Activated CD4-positive, alpha-beta T cell treated with anti-CD3 and anti-CD28 coated beads, Interleukin-2, Interleukin-6, amounts not matched to agents 100 ng/mL and 50 ng/mL, durations not matched to agents 16 hours and 8 hours (primary cell): ENCODE results near the gene ELAVL3.
"Not testable (repeated sequence)": the region's sequence is repeated elsewhere in the genome, so short reads cannot be mapped to it uniquely, and the experiment has no call there.

Experiments
- DNase-seq: peaks from one replicate; pipeline ENCODE4 v3.0.0-alpha.2; 2020

ELAVL3 gene

DNA sequence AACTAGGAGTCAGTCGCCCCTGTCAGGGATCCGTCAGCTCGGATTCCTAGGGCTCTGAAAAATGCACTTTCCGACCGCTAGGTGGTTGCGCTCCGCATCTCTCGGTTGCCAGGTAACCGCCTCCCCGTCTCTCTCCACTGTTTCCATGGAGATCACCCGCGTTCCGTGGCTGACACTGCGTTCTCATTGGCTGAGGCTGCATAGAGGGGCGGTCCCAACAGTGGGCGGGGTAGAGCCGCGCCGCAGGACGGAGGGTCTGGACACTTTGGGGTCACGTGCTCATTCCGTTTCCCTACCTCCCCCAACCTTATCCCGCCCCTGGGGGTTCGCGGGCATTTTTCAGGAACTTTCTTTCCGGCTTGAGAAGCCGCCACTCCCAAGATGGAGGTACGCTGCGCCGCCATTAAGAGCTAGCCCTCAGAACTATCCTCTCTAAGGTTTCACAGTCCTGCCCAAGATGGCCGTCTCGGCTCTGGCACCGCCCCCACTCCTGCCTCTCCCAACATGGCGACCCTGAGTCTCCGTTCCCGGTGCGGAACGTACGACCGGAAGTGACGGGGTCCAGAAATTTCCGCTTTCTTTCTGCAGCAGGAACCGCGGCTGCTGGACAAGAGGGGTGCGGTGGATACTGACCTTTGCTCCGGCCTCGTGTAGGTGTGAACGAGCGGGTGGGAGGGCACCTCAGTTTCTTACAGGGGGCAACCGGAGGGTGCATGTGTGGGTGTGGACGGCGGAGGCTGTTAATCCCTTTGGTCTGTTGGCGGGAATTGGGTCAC lies 45.6 kb downstream of the ELAVL3 start, which contains the start of the genes ODAD3 and PRKCSH:
Gene ODAD3 (minus strand): TSS at position 65 of the 776 bp plus-strand sequence. CDS start 105 bp downstream, outside the sequence.
Gene PRKCSH (plus strand): TSS at position 579 of the 776 bp plus-strand sequence. CDS start 483 bp downstream, outside the sequence.
- peak; percentile 100 for DNase-seq

DNA sequence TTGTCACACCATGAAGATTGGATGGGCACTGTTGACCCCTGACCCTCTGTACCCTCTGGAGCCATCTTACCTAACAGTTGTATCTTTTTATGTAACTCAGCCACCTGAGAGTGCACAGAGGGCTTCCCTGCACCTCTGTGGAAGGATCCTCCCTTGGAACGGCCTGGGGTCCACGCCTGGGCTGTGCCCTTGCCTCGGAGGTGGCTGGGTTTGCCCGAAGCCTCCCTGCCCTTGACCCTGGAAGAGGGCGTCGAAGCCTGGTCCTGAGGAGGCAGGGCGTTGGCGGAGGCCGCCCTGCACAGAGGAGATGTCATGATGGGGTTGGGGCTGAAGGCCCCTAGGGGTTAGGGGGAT lies 46.2 kb downstream of the ELAVL3 start:
- DNase-seq = no peak

DNA sequence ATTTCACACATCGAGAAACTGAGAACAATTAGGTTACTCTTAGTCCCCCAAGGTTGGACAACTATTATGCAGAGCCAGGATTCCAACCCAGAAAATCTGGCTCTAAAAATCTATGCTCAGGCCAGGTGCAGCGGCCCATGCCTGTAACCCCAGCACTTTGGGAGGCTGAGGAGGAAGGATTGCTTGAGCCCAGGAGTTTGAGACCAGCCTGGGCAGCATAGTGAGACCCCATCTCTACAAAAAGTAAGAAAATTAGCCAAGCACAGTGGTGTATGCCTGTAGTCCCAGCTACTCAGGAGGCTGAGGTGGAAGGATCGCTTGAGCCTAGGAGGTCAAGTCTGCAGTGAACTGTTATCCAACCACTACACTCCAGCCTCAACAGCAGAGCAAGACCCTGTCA lies 47.3 kb downstream of the ELAVL3 start:
- DNase-seq = not testable (repeated sequence)

DNA sequence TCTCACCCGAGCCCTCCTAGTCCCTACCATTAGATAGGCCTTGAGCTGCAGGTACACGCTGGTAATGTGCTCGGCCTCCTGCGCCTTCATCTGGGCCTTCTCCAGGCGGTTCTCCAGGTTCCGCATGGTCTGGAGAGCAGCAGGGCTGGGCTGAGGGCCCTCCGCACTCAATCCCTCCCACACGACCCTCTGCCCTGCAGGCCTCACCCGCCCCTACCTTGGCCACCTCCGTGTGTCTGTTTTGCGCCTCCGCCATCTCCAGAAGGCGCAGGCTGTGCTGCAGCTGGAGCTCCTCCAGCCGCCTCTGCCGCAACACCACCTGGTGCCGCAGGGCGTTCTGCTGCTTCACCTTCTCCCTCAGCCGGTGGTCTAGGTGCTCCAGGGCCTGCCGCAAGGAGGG lies 54.2 kb downstream of the ELAVL3 start:
- DNase-seq = no peak

DNA sequence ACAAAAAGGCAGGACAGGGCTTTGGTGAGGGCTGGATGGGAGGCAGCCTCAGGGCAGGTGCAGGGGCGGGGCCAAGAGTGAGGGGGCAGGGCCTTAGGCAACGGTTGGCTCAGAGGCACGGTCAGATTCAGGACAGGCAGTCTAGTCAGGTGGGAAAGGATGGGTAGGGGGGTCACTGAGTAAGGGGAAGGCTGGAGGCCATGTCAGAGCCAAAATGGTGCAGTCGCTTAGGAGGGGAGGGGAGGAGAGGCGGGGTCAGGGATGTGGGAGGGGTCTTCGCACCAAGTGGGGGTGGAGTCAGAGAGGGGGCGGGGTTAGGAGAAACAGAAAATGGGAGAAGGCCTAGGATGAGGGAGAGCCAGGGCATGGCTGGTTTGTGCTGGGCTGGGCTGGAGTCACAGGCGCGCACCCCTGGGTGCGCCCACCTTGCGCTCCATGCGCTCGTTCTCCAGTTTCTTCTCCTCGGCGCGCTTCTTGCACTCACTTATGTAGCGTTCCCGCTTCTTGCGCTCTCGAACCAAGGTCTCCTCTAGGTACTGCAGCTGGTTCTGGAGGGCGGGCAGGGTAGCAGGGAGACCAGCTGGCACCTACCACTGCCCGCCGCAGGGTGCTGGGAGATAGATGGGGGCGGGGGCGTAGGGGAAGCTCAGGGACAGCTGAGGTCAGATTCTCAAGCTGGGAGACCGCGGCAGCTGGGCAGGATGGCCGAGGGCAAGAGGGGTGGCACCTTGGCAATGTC lies 55.0 kb downstream of the ELAVL3 start:
- DNase-seq = no peak

DNA sequence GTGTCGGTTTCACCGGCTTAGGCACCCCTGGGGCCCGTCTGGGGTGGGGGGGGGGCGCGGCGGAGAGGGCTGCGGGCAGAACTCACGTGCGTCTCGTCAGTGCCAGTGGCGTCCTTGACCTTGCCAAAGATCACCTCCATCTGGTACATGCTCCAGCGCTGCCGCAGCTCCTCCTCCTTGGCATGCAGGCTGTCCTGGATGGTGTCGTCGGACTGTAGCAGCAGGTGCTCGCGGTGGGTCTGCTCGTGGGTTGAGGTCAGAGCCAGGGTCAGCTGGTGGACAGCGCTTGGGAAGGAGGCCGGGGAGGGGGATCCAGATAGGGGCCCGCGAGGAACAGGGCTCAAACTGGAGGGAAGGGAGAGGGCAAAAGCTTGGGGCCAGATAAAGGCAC lies 57.1 kb downstream of the ELAVL3 start:
- no peak for DNase-seq

DNA sequence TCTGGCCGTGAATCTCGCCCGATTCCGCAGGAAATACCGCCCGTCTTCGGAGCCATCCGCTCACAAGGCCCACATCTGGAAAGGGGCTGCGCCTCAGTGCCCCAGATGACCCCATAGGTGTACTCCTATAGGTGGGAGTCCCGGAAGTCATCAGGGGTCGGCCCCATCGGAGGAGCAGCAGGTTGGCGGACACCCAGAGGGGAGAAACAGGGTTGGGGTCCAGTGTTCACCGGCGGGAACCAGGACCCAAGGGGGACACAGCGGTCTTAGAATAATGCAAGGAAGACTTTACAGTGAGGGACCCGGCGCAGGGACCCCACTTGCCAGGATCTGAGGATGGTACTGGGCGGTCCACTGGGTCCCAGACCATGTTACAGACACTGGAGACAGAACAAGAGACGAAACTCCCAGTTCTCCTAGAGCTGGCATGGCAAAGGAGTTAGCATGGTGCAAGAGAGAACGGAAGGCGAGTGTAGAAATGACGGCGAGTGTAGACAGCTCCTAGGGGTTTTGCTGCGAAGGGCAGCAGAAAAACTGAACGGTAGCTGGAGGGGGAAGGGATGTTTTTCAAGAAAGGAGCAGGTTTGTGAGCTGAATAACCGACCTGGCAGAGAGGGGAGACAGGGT lies 57.6 kb downstream of the ELAVL3 start:
- DNase-seq = no peak

DNA sequence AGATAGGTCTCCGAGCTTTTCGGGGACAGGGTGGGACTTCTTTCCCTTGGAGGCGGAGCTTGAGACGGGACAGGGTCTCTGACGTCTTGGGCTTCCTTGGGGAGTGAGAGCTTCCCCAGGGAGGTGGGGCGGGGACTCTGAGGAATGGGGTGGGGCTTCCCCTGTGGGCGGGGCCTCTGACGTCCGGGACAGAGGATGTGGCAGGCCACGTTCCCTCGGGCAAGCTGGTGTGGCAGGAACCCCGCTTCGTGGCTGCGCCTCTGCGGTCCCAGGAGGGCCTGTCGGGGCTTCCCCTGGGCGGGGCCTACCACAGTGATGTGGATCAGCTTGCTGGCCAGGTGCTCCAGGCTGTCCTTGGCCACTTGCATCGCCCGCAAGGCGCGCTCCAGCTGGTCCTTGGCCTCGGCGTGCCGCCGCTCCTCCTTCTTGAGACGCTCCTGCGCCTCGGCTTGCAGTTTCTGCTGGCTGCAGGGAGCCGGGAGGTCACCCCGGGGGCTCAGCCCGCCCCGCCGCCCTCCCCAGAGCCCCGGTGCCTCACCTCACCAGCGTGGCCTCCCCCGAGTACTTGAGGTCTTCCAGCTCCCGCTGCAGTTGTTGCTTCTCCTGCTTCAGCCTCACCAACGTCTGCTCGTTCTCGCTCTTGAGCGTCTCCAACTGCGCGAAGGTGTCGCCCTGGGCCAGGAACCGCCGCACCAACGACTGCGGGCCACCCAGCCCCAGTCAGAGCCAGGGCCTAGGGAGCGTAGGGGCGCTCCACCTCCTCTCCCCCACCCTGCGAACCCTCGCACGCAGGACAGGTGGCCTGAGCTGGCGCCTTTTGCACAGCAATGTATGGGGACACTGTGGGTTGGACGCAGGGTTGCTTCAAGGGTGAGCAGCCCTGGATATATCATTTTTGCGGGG lies 58.4 kb downstream of the ELAVL3 start:
- peak; percentile 83 for DNase-seq

DNA sequence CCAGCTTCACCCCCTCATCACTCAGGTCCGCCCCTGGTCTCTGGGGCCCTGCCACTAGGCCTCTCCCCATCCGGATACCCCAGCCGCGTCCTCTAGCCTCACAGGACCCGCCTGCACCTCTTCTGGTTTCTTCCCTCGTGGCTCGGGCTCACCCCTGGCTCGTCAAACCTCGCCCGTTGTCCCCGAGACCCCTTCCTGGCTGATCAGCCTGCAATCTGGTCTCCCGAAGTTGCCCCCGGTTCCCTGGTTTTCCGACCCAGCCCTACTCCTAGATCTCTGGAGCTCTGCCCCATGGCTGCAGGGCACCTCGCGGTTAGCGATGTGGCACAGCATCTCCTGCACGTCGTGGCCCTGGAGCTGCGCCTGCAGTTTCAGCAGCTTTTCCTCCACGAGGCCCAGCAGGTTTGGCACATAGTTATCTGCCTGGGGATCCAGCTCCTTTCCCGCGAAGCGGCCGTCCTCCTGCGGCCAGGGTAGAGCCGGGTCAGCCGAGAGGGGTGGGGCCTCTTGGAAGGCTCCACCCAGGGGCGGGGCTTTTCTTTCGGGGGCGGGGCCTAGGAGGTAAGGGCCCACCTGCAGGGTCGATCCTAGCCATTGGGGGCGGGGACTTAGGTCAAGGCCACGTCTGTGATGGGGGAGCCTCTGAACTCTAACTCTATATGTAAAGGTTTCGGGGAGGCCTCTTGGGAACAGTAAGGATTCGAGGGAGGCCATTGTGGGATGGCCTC lies 59.3 kb downstream of the ELAVL3 start:
- peak; percentile 42 for DNase-seq

DNA sequence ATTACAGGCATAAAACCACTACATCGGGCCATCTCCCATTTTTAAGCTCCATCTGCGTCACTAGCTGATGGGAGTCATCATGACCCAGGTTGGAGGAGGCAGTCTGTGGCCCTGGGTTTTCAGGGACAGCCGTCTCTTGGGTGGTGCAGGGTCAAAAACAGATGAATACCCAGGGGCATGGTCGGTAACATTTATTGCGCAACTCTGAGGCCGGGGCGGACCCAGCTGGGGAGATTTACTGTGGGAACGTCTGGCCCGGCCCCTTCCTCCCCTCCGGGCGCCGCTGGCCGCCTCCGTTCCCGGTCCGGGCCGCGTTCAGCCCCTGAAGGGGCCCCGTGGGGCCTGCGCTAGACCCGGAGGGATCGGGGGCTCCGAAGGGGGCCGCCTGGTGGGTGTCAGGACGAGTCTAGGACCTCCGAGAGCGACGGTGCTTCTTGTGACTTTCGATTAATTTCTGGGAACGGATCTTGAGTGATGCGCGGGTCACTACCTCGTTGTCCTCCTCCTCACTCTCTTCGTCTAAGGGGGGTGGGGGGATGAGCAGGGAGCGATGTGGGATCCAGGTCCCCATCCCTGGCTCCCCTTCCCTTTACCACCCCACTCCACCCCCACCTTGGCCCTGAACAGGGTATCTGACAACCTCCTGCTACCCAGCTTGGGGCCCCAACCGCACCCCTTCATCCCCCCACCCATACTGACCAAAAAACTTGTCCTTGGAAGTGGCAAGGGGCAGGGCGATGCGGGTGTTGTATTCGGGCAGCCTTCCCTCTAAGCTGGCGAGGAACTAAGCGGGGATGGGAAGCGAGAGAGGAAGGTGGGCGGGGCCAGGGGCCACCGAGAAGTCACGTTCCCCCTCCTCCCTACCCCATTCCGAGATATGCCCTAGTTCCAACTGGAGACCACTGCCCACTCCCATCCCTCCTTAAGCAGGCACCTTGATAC lies 60.1 kb downstream of the ELAVL3 start:
- no peak for DNase-seq

DNA sequence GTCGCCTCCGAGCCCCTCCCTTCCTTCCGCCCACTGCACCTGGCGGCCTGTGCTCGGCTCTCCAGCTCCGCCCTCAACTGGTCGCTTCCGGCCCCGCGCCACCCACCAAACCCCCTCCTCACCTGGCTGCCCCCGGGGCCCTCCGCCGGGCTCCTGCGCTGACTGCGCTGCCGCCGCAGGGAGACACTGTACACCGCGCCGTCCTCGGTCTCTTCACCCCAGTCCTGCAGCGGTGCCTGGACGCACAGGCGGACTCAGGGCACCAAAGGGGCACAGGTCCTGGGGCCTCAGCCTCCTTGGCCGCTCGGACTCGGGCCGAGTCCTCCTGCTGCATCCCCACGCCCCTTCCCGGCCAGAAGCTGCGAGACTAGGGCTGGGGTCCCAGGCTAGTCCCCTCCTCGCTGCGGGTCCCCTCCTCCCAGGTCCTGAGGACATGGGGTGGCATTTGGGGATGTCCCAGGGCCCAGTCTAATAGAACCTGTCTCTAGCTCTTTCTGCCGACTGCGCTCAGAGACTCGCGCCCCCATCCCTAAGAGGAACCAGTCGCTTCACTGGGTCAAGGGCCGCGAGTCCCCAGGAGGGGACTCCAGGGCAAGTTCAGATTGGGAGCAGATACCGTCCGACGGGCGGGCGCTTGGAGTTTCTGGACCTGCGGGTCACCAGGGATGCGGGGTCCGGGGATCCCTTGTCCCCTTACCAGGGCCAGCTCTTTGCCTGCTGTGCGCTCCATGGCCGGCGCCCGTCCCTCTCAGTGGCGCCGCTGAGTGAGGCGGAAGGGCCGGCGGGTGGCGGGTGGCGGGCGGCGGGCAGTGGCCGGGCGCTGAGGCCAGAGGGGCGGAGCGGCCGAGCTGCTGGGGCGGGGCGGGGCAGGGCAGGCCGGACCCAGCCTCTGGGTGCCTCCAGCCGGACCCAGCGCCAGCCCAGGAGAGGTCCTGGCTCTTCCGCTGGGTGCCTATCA lies 62.0 kb downstream of the ELAVL3 start, which contains the start of gene RGL3:
Gene RGL3 (minus strand): TSS at position 766 of the 958 bp plus-strand sequence. CDS start 36 bp downstream, at position 730.
- DNase-seq = no peak

DNA sequence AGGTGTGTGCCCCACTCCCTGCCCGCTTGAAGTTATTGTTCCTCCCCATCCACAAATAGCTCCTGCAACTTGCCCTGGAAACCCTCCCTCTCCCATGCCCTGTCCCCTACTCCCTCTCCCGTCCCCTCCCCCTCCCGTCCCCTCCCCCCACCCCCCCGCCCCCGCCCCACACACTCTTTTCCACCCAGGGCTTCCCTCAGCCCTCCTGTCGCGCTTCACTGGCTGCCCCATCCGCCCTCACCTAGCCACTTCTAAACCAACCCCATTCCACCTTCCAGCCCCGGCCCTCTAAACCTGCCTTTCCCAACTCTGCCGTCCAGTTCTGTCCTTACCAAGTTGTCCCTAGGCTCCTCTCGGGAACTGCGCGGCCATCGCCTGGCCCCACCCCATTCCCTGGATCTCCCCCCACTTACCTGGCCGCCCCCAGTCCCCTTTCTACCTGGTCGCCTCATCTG lies 62.7 kb downstream of the ELAVL3 start:
- no peak for DNase-seq

DNA sequence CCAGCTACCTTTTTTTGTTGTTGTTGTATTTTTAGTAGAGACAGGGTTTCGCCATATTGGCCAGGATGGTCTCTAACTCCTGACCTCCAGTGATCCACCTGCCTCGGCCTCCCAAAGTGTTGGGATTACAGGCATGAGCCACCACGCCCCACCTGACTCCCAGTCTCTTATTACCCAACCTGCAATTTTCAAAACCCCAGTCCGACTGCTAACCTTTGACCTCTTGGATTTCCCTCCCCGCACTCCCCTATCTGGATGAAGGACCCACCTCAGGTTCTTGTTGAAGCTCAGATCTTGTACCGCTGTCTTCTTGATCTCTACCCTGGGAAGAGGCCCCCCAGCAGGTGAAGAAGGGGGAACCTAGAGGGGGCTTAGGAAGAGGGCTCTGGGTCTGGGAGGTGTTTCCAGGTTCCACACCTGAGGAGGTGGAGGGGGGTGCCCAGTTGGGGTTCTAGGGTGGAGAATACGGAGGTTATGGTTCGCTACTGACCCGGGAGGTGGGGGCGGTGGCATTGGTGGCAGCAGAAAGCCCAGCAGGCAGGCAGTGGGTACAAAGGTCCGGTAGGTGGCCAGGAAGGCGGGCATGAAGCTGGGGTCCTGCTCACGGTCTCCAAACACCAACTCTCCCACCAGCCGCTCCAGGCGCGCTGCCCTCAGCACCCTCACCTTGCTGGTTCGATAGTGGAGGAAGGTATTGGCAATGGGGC lies 64.3 kb downstream of the ELAVL3 start:
- no peak for DNase-seq

DNA sequence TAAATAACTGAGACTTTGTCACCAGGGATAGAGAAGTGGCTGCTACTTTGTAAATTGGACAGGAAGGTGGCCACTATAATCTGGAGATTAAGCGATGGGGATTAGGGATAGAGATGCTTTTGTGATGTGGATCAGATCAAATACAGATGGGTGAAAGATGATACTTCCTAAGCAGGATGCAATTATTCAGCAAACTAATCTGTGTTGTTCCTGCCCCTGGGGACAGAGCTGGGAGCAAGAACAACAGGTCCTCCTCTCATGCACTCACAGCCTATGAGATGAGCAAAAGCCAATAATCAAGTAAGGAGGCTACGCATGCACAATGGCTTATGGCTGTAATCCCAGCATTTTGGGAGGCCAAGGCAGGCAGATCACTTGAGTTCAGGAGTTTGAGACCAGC lies 66.3 kb downstream of the ELAVL3 start:
- no peak for DNase-seq

DNA sequence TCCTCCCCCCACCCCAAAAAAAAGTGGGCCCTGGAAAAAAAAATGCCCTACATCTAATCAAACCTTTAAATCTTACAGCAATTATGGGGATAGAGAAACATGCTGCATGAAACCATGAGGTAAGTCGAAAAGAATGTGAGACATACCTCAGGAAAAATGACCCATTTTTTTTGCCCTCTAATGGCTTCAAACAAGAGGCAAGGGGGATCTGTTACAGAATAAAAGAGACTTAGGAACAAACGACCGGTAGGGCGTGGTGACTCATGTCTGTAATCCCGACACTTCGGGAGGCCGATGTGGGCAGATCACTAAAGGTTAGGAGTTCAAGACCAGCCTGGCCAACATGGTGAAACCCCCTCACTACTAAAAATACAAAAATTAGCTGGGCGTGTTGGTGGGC lies 70.2 kb downstream of the ELAVL3 start:
- DNase-seq = no peak

DNA sequence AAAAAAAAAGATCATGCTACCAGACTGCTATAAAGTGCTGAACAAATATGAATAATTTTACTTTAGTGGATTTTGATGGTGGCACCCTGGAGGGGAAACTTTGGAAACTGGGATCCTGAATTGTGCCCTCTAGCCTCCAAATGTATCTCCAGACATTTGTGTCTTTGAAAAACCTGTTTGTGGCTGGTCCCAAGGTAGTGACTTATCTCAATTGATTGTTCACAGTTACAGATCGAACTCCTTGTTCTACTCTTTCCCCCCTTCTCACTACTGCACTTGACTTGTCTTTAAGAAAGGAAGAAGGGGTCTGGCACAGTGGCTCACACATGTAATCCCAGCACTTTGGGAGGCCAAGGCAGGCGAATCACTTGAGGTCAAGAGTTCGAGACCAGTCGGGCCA lies 72.3 kb downstream of the ELAVL3 start:
- DNase-seq = no peak

DNA sequence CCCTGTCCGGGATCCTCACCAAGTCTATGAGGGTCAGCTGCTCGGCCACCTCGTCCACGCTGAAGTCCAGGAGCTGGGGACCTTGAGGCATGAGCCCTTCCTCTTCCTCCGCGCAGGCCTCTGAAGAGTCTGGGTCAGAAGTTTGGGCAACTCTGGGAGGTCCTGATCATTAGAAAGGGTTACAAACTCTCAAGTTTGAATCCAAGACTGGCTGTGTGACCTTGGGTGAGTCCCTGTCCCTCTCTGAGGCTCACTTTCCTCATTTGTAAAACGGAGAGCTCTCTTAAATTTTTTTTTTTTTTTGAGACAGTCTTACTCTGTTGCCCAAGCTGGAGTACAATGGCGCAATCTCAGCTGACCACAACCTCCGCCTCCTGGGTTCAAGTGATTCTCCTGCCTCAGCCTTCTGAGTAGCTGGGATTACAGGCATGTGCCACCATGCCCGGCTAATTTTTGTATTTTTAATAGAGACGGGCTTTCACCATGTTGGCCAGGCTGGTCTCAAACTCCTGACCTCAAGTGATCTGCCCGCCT lies 74.1 kb downstream of the ELAVL3 start:
- DNase-seq = not testable (repeated sequence)
